Aorta (tissue), 5 donors: ENCODE measurements around the gene RPS3A. TPM values are rescaled to one million over a fixed set of nuclear protein-coding genes. Genes with fewer than 3 reads are reported as not detected.
A peak's percentile ranks its signal among the peaks of the same experiment; 100 is the strongest.

ENCODE experiments used
- ATAC-seq: fragments of 200-7000 bp; cut with Tn5 transposase; one replicate; pipeline ENCODE4 v1.9.1; 2022; ENCODE audit warnings: moderate library complexity; ENCODE audit not compliant: low FRiP score
- DNase-seq, 2 donors: peaks; one replicate each; pipeline ENCODE4 v3.0.0-alpha.2; 2020
- H3K27ac ChIP-seq, 2 donors: one replicate each; pipeline ENCODE4 v1.5.1; 2013; ENCODE audit warnings: low read length in 2 of 2, mild to moderate bottlenecking in 2 of 2, moderate library complexity in 2 of 2, control low read depth in 1 of 2, inconsistent platforms in 1 of 2, low read depth in 1 of 2
- H3K27me3 ChIP-seq, 2 donors: one replicate each; pipeline ENCODE4 v1.6.1; 2013; ENCODE audit warnings: control low read depth in 1 of 2, low read length in 1 of 2, mild to moderate bottlenecking in 1 of 2, moderate library complexity in 1 of 2; ENCODE audit not compliant: insufficient read depth in 2 of 2, control insufficient read depth in 1 of 2
- H3K36me3 ChIP-seq, 2 donors: one replicate each; pipeline ENCODE4 v1.6.1; 2013; ENCODE audit warnings: control low read depth in 1 of 2, low read length in 1 of 2, mild to moderate bottlenecking in 1 of 2; ENCODE audit not compliant: insufficient read depth in 2 of 2, control insufficient read depth in 1 of 2
- H3K4me1 ChIP-seq, 2 donors: one replicate each; pipeline ENCODE4 v1.6.1; 2013; ENCODE audit warnings: low read length in 2 of 2, control low read depth in 1 of 2, mild to moderate bottlenecking in 1 of 2, moderate library complexity in 1 of 2; ENCODE audit not compliant: insufficient read depth in 2 of 2, control insufficient read depth in 1 of 2
- H3K4me3 ChIP-seq, 2 donors: one replicate each; pipeline ENCODE4 v1.5.1; 2013; ENCODE audit warnings: low read length in 2 of 2, control low read depth in 1 of 2, mild to moderate bottlenecking in 1 of 2
- H3K9me3 ChIP-seq: one replicate; pipeline ENCODE4 v1.6.1; 2013; ENCODE audit warnings: mild to moderate bottlenecking, low read length; ENCODE audit not compliant: control insufficient read depth
- WGBS, 2 donors: extraction: QIAGEN DNeasy Blood & Tissue Kit; methylation state at CpG; one replicate each; pipeline ENCODE4 v1.1.7; 2013; 5-methylcytosine and 5-hydroxymethylcytosine counted together
- intact Hi-C, 2 donors: fragments of 100-400 bp; cut with DNase I; formaldehyde crosslinking; loops; one replicate each; pipeline versions ENCODE4 v1.14.2 to v1.15.0; 2022
- polyA plus RNA-seq, 2 donors: library from polyadenylated mRNA; stranded (reverse); fragments of 200-250 nt; gene quantifications; one replicate each; pipeline ENCODE4 v1.2.3, GENCODE V29; 2013
- total RNA-seq, 2 donors: library from RNA; stranded (reverse); fragmentation: NEBNext Ultra II Directional; extraction: Animal tissue kit (Norgen Biotek cat#: 25700); gene quantifications; one replicate each; pipeline ENCODE4 v1.2.1, GENCODE V29; 2021
- donor health status: healthy with polysubstance abuse.
- donor health status: Bipolar disorder and iron deficiency.
- donor health status: DM: no; HTN: no; CAD: no.
- donor health status: DM: no; HTN: no; CAD: no.
- donor health status: DM: yes; HTN: yes; CAD: no.

RPS3A gene
- total and polyA plus RNA-seq, 4 donors, result 1,314 to 9,539 (median 2,170) TPM

DNA sequence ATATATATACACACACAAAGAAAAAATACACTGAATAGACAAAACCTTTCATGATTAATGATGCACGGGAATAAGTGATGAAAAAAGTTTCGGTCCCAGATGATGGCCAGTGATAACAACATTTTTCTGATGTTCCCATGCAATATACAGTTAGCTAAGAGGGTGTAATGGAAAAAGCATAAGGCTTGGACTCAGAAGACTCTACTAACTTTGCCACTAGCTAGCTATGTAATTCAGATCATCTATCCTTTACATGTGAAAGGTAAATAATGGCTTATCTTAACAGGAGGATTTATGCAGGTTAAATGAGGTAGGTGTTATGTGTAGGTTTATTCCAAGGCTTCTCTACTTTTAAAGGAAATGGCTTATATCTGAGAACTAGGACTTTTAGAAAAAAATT, 4.3 kb downstream of the RPS3A start:
- no peak for ATAC-seq
- peaks cover 0 to 2% of the 10 kb centered on the region in 2 donors for H3K36me3 ChIP-seq
- intact Hi-C loops, result no loop called here

DNA sequence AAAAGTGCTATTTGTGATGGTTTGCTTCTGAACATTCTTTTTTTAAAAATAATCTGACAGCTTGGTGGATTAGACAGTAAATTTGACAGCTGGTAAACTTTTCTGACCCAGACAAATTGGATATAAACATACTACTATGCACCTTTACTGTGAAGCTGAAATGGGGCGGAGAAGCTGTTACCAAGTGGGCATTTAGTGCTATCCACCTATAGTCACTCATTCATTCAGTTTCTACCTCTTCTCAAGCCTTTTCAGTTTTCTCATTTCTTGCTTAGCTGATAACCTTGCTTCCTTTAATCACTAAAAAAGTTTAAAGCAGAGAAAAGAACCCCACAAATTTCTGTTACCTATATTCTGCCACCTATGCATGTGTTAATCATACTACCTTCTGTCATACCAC, 5.2 kb downstream of the RPS3A start:
- Histone ChIP-seq H3K27ac (no peak overlapping the region), H3K9me3 (no peaks in the 10 kb centered on the region), H3K4me1 (peaks cover 0 to 2% of the 10 kb centered on the region in 2 donors), H3K36me3 (peaks cover 0 to 2% of the 10 kb centered on the region in 2 donors), H3K27me3 (no peaks in the 10 kb centered on the region), H3K4me3 (no peak overlapping the region)
- 91 to 100% methylated on average over 1 of the region's 1 CpG for WGBS, 2 donors
- DNase-seq (no peak), ATAC-seq (no peak)
- intact Hi-C loops, result no loop called here

More for the DNA sequence above, 4.3 kb downstream of the RPS3A start:
- DNase-seq, result no peak
- Histone ChIP-seq H3K9me3 (no peaks in the 10 kb centered on the region), H3K27me3 (no peaks in the 10 kb centered on the region), H3K4me1 (peaks cover 0 to 2% of the 10 kb centered on the region in 2 donors), H3K4me3 (no peak overlapping the region), H3K27ac (no peak overlapping the region)
- WGBS, 2 donors, result 54 to 55% methylated on average over 2 of the region's 2 CpGs

DNA sequence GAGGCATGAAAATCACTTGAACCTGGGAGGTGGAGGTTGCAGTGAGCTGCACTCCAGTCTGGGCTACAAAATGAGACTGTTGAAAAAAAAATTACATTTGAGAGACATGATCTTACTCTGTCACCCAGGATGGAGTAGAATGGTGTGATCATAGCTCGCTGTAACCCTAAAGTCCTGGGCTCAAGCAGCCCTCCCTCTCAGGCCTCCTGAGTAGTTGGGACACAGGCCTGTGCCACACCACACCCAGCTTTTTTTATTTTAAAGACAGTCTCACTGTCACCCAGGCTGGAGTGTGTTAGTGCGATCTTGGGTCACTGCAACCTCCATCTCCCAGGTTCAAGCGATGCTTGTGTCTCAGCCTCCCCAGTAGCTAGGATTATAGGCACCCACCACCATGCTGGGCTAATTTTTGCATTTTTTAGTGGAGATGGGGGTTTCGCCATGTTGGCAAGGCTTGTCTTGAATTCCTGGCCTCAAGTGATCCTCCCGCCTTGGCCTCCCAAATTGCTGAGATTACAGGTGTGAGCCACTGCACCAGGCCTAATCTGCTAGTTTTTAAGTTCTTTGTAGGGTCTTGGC, 6.1 kb downstream of the RPS3A start:
- no peak for DNase-seq
- WGBS, 2 donors, result 97 to 98% methylated on average over 5 of the region's 5 CpGs
- Histone ChIP-seq H3K9me3 (no peaks in the 10 kb centered on the region), H3K27me3 (no peaks in the 10 kb centered on the region), H3K4me1 (peaks cover 0 to 2% of the 10 kb centered on the region in 2 donors), H3K36me3 (peaks cover 0 to 2% of the 10 kb centered on the region in 2 donors), H3K4me3 (no peak overlapping the region), H3K27ac (no peak overlapping the region)
- ATAC-seq, result no peak
- intact Hi-C loops, result no loop called here

DNA sequence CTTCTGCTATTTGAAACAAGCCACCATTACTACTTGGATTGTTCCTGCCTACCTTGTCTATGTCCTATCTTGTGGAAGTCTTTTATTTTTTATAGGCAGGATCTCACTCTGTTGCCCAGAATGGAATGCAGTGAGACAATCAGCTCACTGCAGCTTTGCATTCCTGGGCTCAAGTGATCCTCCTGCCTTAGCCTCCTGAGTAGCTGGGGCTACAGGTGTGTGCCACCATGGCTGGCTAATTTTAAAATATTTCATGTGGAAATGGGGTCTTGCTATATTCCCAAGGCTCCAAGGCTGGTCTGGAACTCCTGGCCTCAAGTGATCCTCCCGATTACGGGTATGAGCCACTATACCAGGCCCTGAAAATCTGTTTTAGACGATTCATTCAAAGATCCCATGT, 7.6 kb downstream of the RPS3A start:
- Histone ChIP-seq H3K27ac (no peak overlapping the region), H3K27me3 (no peaks in the 10 kb centered on the region), H3K36me3 (peaks cover 0 to 2% of the 10 kb centered on the region in 2 donors), H3K4me3 (no peak overlapping the region), H3K4me1 (peaks cover 0 to 2% of the 10 kb centered on the region in 2 donors), H3K9me3 (no peaks in the 10 kb centered on the region)
- ATAC-seq (no peak), DNase-seq (no peak)
- 96 to 100% methylated on average over 3 of the region's 3 CpGs for WGBS, 2 donors
- intact Hi-C loops, result no loop called here

DNA sequence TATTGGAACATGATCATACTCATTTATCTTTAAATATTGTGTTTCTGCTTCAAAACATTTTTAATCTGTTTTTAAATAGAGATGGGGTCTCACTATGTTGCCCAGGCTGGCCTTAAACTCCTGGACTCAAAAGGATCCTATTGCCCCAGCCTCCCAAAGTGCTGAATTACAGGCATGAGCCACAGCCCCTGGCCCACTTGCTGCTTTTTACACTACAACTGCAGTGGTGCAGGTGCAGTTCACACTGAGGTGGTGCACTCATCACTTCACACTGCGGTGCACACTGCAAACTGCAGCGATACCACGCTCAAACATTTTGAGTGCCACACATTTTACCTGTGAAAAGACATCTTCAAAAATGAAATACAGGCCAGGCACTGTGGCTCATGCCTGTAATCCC, 10.8 kb downstream of the RPS3A start:
- DNase-seq (no peak), ATAC-seq (no peak)
- no peaks in the 10 kb centered on the region for H3K9me3 ChIP-seq
- H3K4me1 ChIP-seq, result peaks cover 0 to 2% of the 10 kb centered on the region in 2 donors
- H3K27me3 ChIP-seq, result no peaks in the 10 kb centered on the region
- no peaks in the 10 kb centered on the region for H3K36me3 ChIP-seq
- 97 to 98% methylated on average over 3 of the region's 3 CpGs for WGBS, 2 donors
- intact Hi-C loops, result loop anchor here in 1 of 2 donors (10.0 kb wide), 1 partner anchor 255 kb away; no protein-coding TSS in a partner anchor
- H3K4me3 ChIP-seq, result no peak overlapping the region
- no peak overlapping the region for H3K27ac ChIP-seq

DNA sequence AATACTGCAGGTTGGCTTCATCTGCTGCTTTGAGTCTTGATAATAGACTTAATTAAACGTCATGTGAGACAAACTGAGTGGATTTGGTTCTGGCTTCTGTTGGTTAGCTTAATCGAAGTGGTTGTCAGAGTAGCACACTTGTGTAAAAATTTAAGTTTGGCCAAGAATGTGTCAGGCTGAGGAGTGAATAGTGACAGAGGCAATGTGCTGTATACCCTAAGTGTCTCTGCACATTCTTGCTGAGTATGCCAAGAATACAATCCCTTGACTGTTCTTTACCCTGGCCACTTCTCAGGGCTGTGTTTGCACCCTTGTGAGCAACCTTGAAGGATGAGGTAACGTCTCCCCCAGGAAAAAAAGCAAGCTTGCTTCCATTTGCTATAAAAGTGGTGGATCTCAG, 14.9 kb downstream of the RPS3A start:
- no peaks in the 10 kb centered on the region for H3K36me3 ChIP-seq
- H3K27ac ChIP-seq, result no peak overlapping the region
- ATAC-seq (no peak), DNase-seq (no peak)
- no peak overlapping the region for H3K4me3 ChIP-seq
- 18 to 22% methylated on average over 3 of the region's 3 CpGs for WGBS, 2 donors
- no peaks in the 10 kb centered on the region for H3K9me3 ChIP-seq
- intact Hi-C loops, result loop anchor here in 1 of 2 donors (10.0 kb wide), 1 partner anchor 250 kb away; no protein-coding TSS in a partner anchor
- H3K4me1 ChIP-seq, result no peaks in the 10 kb centered on the region
- no peaks in the 10 kb centered on the region for H3K27me3 ChIP-seq

DNA sequence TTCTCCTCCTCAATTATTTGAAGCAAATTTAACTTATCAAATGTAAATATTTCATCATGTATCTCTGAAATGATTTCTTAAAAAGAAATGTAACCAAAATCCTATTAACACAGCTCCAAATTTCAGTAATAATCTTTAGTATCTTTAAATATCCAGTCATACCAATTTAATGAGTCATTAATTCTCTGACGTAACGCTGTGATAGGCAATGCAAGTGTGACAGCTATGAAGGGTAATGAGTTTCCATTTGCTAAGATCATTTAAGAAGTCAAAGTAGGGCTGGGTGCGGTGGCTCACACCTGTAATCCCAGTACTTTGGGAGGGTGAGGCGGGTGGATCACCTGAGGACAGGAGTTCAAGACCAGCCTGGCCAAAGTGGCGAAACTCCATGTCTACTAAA, 15.6 kb downstream of the RPS3A start:
- H3K27ac ChIP-seq, result no peak overlapping the region
- no peak overlapping the region for H3K4me3 ChIP-seq
- no peak for DNase-seq
- no peaks in the 10 kb centered on the region for H3K27me3 ChIP-seq
- 71 to 75% methylated on average over 5 of the region's 5 CpGs for WGBS, 2 donors
- peaks cover 0 to 6% of the 10 kb centered on the region in 2 donors for H3K36me3 ChIP-seq
- no peaks in the 10 kb centered on the region for H3K9me3 ChIP-seq
- intact Hi-C loops, result loop anchor here (5.0 to 10.0 kb wide), 2 partner anchors 247 to 250 kb away; no protein-coding TSS in a partner anchor
- no peaks in the 10 kb centered on the region for H3K4me1 ChIP-seq
- no peak for ATAC-seq

DNA sequence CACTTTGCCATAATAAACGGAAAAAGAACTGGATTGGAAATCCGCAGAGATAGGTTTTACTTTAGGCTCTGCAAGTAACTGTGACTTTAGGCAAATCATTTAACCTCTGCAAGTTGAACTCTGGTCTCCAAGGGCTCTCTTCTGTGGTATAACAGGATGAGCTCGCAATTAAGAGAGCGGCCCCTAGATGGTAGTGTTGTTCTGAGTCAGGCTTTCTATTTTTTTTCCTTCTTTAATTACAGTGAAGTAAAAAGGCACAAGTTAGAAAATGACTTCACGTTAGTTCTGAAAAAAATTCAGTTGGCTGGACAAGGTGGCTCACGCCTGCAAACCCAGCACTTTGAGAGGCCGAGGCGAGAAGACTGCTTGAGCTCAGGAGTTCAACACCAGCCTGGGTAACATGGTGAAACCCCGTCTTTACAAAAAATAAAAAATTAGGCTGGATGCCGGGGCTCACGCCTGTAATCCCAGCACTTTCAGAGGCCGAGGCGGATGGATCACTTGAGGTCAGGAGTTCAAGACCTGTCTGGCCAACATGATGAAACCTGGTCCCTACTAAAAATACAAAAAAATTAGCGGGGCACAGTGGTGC, 18.0 kb downstream of the RPS3A start:
- H3K27me3 ChIP-seq, result no peaks in the 10 kb centered on the region
- WGBS, 2 donors, result 40% methylated on average over 14 of the region's 14 CpGs
- no peak overlapping the region for H3K4me3 ChIP-seq
- no peaks in the 10 kb centered on the region for H3K9me3 ChIP-seq
- ATAC-seq (peak; percentile 84), DNase-seq (peak in 1 of 2 donors; percentile 55)
- no peaks in the 10 kb centered on the region for H3K4me1 ChIP-seq
- no peak overlapping the region for H3K27ac ChIP-seq
- peaks cover 0 to 6% of the 10 kb centered on the region in 2 donors for H3K36me3 ChIP-seq
- intact Hi-C loops, result loop anchor here (5.0 to 10.0 kb wide), 2 partner anchors 245 to 247 kb away; no protein-coding TSS in a partner anchor

DNA sequence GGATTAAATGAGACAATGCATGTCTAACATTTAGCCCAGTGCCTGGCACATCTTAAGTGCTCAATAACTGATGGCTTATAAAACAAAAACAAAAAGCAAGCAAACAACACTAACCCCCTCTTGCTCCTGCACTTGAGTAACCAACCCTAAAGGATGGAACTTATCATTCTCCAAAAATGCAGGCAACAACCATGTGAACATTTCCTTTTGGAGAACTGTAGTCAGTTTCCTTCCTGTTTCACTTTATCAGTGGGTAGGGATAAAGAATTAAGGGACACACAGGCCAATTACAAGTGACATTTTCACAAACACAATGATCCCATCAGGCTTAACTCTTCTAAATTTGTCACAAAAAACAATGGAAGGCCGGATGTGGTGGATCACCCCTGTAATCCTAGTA, 30.4 kb downstream of the RPS3A start:
- Histone ChIP-seq H3K27me3 (no peaks in the 10 kb centered on the region), H3K36me3 (peaks cover 8 to 9% of the 10 kb centered on the region in 2 donors), H3K9me3 (no peaks in the 10 kb centered on the region), H3K27ac (no peak overlapping the region), H3K4me3 (no peak overlapping the region), H3K4me1 (no peaks in the 10 kb centered on the region)
- DNase-seq, result no peak
- ATAC-seq, result no peak
- 87 to 88% methylated on average over 1 of the region's 1 CpG for WGBS, 2 donors
- intact Hi-C loops, result no loop called here
